Measurements from ENCODE around the gene SNX25.

DNA sequence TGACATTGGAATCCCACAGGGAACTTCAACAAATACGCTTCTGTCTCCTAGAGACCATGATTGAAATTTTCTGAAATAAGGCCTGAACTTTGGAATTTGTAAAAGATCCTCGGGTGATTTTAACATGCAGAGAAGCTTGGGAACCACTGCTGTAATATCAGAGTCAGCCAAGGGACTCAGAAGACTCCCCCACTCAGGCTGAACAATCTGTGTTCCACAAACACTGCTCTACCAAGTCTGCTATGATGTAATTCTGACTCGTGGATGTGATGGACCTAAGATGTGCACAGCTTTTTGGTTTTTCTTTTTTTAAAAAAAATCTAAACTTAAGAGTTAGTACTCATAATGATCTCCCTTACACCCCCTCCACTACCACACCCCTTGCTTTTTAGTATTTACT is 160.3 kb downstream of the SNX25 start:
- TF ChIP-seq CTCF (IDR thresholded peaks at IDR 0.05) (no peak), POLR2A (IDR thresholded peaks at IDR 0.05) (no peak)
